Measurements from ENCODE around the gene AHDC1.

GRCh38 chr1:27528818-27529703, 74.9 kb downstream of the AHDC1 start:
- TF ChIP-seq GATA3 (IDR thresholded peaks at IDR 0.05; ENCODE audit: low read depth, low read length) (no peak), GATA2 (IDR thresholded peaks at IDR 0.05; ENCODE audit: low read depth, low read length) (no peak)
